Activated CD4-positive, alpha-beta T cell treated with anti-CD3 and anti-CD28 coated beads, Interleukin-2, amount 10 ng/mL, durations not matched to agents 7 days and 5 days (primary cell): ENCODE measurements around the gene FAM156B. TPM values are rescaled to one million over a fixed set of nuclear protein-coding genes. Genes with fewer than 3 reads are reported as not detected.
"Not testable (repeated sequence)": the region's sequence is repeated elsewhere in the genome, so short reads cannot be mapped to it uniquely, and the experiment has no call there.

ENCODE experiments used
- CTCF ChIA-PET: fragments of 350-600 bp; sonication (Branson Sonifier 250); formaldehyde crosslinking; loops from one replicate; lab custom pipeline; 2021; ENCODE audit warnings: antibody characterized with exemption; lab: Charles Lee
- POLR2A ChIA-PET: fragments of 350-600 bp; sonication (Branson Sonifier 250); formaldehyde crosslinking; loops from one replicate; lab custom pipeline; 2021; ENCODE audit warnings: antibody characterized with exemption; lab: Charles Lee
- DNase-seq: peaks from one replicate; pipeline ENCODE4 v3.0.0-alpha.2; 2020
- H3K27ac Mint-ChIP-seq: one replicate; pipeline ENCODE4 v1.8.0; 2021; ENCODE audit warnings: mild to moderate bottlenecking, moderate library complexity, mixed read lengths
- H3K27me3 Mint-ChIP-seq: one replicate; pipeline ENCODE4 v1.8.0; 2021; ENCODE audit warnings: mixed read lengths
- H3K36me3 Mint-ChIP-seq: one replicate; pipeline ENCODE4 v1.8.0; 2021; ENCODE audit warnings: low read depth, mixed read lengths
- H3K4me1 Mint-ChIP-seq: one replicate; pipeline ENCODE4 v1.8.0; 2021; ENCODE audit warnings: mixed read lengths
- H3K4me3 Mint-ChIP-seq: one replicate; pipeline ENCODE4 v1.8.0; 2021; ENCODE audit warnings: mild to moderate bottlenecking, moderate library complexity, mixed read lengths
- H3K9me3 Mint-ChIP-seq: one replicate; pipeline ENCODE4 v1.8.0; 2021; ENCODE audit warnings: mixed read lengths
- total RNA-seq, 2 experiments: library from RNA; stranded (reverse); gene quantifications; one replicate each; pipeline ENCODE4 v1.2.3, GENCODE V29; 2021

FAM156B gene
- total RNA-seq, 2 experiments from 2014 or later, result 12.9 to 15.7 TPM

- POLR2A ChIA-PET, H3K36me3 Mint-ChIP-seq, H3K9me3 Mint-ChIP-seq, H3K27me3 Mint-ChIP-seq, DNase-seq: not testable (repeated sequence)
- H3K4me1 Mint-ChIP-seq, result peaks cover 11% of the 10 kb centered on the region
- peak overlapping the region; percentile 83 for H3K4me3 Mint-ChIP-seq
- CTCF ChIA-PET, result interaction anchor here (0.6 to 0.9 kb wide), 3 partner anchors 11 to 865 kb away, joined by 3 to 16 read pairs (median 4); no protein-coding TSS in a partner anchor
- H3K27ac Mint-ChIP-seq, result peak overlapping the region; percentile 96
These were observed 38.3 kb downstream of the FAM156B start for GRCh38 chrX:52935470-52935784.

- POLR2A ChIA-PET, H3K9me3 Mint-ChIP-seq, CTCF ChIA-PET, H3K4me3 Mint-ChIP-seq, DNase-seq, H3K4me1 Mint-ChIP-seq, H3K27ac Mint-ChIP-seq, H3K36me3 Mint-ChIP-seq, H3K27me3 Mint-ChIP-seq: not testable (repeated sequence)
These were observed 43.6 kb downstream of the FAM156B start for GRCh38 chrX:52940704-52941103.

GRCh38 chrX:52941728-52942127, 44.6 kb downstream of the FAM156B start:
- H3K9me3 Mint-ChIP-seq, H3K4me3 Mint-ChIP-seq, DNase-seq, CTCF ChIA-PET, POLR2A ChIA-PET, H3K4me1 Mint-ChIP-seq, H3K27me3 Mint-ChIP-seq, H3K27ac Mint-ChIP-seq, H3K36me3 Mint-ChIP-seq: not testable (repeated sequence)

DNA sequence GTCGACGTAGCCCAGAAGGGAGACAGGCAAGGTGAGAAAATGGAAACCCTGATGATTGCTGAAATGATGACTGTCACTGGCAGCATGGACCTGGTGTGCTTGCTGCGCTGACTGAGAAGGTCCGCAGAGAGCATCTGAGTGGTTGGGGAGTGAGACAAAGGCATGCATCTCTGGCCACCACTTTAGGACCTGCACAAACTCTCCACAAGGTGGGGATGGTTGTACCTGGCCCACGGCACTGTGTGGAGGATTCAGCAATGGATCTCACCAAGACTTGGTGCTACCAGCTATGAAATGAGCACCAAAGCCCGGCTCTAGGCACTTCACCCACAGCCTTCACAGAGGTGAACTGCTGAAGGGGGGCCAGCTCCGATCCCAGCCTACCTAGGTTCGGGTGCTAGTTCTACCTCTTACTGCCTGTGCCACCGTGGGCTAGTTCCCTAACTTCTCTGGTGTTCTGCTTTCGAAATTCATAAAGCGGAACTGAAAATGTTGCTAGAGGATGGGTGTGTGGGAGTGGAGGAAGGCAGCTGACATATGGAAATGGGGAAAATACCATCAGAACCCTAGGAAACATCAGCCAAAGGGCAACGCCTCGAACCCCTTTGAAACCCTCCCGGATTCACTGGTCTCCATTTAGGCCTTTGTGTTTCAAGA, 48.8 kb downstream of the FAM156B start:
- H3K27ac Mint-ChIP-seq, H3K9me3 Mint-ChIP-seq, CTCF ChIA-PET, H3K4me3 Mint-ChIP-seq, H3K4me1 Mint-ChIP-seq, DNase-seq, H3K36me3 Mint-ChIP-seq, POLR2A ChIA-PET, H3K27me3 Mint-ChIP-seq: not testable (repeated sequence)

GRCh38 chrX:52947501-52947900, 50.4 kb downstream of the FAM156B start:
- H3K27ac Mint-ChIP-seq, POLR2A ChIA-PET, H3K4me1 Mint-ChIP-seq, H3K27me3 Mint-ChIP-seq, CTCF ChIA-PET, DNase-seq, H3K4me3 Mint-ChIP-seq, H3K36me3 Mint-ChIP-seq, H3K9me3 Mint-ChIP-seq: not testable (repeated sequence)

DNA sequence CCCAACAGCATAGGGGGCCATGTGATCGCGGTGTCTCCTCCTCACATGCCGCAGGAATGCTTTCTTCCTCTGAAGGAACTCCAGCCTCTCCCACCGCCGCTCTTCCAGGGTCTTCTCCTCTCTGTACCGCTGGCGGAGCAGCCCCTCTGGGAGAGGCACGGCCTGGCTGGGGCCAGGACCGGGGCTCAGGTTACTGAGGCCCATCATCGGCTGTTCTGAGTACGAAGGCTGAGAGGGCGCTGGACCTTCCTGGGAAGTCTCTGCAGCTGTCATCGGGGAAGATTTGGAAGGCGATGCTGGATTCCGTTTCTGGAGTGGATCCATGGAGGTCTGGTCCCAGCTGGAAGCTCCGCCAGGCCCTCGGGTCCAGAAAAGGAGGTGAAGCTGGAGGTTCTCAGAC, 51.1 kb downstream of the FAM156B start:
- CTCF ChIA-PET, DNase-seq, H3K9me3 Mint-ChIP-seq, POLR2A ChIA-PET, H3K27me3 Mint-ChIP-seq, H3K4me3 Mint-ChIP-seq, H3K27ac Mint-ChIP-seq, H3K36me3 Mint-ChIP-seq, H3K4me1 Mint-ChIP-seq: not testable (repeated sequence)

- CTCF ChIA-PET, H3K27ac Mint-ChIP-seq, POLR2A ChIA-PET, H3K4me1 Mint-ChIP-seq, H3K4me3 Mint-ChIP-seq, H3K27me3 Mint-ChIP-seq, DNase-seq, H3K9me3 Mint-ChIP-seq, H3K36me3 Mint-ChIP-seq: not testable (repeated sequence)
These were observed 52.2 kb downstream of the FAM156B start for GRCh38 chrX:52949325-52949724.

DNA sequence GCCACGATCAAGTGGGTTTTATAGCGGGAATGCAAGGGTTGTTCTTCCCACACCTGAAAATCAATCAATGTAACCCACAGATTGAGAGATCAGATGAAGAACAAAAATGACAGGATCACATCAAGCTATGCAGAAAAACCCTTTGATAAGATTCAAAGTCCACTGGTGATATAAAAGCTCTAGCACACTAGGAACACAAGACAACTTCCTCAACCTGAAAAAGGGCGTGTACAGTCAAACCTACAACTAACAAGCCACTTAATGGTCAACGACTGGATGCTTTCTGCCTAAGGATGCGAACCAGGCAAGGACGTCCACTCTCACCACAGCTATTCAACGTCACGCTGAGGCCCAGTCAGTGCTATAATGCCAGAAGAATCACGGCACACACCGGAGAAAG, 52.8 kb downstream of the FAM156B start:
- H3K27me3 Mint-ChIP-seq, H3K4me3 Mint-ChIP-seq, H3K27ac Mint-ChIP-seq, DNase-seq, POLR2A ChIA-PET, H3K4me1 Mint-ChIP-seq, CTCF ChIA-PET, H3K36me3 Mint-ChIP-seq, H3K9me3 Mint-ChIP-seq: not testable (repeated sequence)

Other genes starting within 250 kb of the FAM156B start
- gene SSX7, start 242.4 kb upstream of the FAM156B start, total RNA-seq, result not detected
- gene SSX2, start 190.2 kb upstream of the FAM156B start, total RNA-seq, result not detected
- gene SSX2B, start 146.1 kb upstream of the FAM156B start, total RNA-seq, result not detected
- gene SPANXN5, start 99.9 kb upstream of the FAM156B start, total RNA-seq, result not detected
- gene XAGE5, start 86.0 kb upstream of the FAM156B start, total RNA-seq, result not detected
- gene XAGE3, start 29.2 kb upstream of the FAM156B start, total RNA-seq, result not detected
- gene FAM156A, start 61.2 kb downstream of the FAM156B start, total RNA-seq, result 10 to 100 TPM; 23.5 to 25.7 TPM
- not detected for gene GPR173, start 151.5 kb downstream of the FAM156B start, total RNA-seq
- gene TSPYL2, start 185.0 kb downstream of the FAM156B start, total RNA-seq, result 10 to 100 TPM; 15.3 to 18.9 TPM
- 10 to 100 TPM in 1 of 2 experiments, 1 to 10 TPM in 1; 9.7 to 10.5 TPM for gene KANTR, start 196.8 kb downstream of the FAM156B start, total RNA-seq